HG03521 (cell line): ENCODE data around the gene HOXA10.

Experiments
- ATAC-seq: cut with Tn5 transposase; IDR thresholded peaks from one replicate; pipeline ENCODE4 v1.9.1; 2021; ENCODE audit warnings: mild to moderate bottlenecking, moderate library complexity; ENCODE audit not compliant: unreplicated experiment

The HOXA10 gene

GRCh38 chr7:27132978-27133377, 41.1 kb downstream of the HOXA10 start:
- no peak for ATAC-seq

GRCh38 chr7:27132214-27132613, 41.9 kb downstream of the HOXA10 start:
- no peak for ATAC-seq

- no peak for ATAC-seq
Measured at GRCh38 chr7:27131390-27131819, 42.7 kb downstream of the HOXA10 start.

GRCh38 chr7:27130540-27131389, 43.4 kb downstream of the HOXA10 start, which contains the start of gene HOXA4:
Gene HOXA4, minus strand, starts transcription at chr7:27130757. Its CDS starts 24 bp downstream, at chr7:27130733.
- no peak for ATAC-seq

DNA sequence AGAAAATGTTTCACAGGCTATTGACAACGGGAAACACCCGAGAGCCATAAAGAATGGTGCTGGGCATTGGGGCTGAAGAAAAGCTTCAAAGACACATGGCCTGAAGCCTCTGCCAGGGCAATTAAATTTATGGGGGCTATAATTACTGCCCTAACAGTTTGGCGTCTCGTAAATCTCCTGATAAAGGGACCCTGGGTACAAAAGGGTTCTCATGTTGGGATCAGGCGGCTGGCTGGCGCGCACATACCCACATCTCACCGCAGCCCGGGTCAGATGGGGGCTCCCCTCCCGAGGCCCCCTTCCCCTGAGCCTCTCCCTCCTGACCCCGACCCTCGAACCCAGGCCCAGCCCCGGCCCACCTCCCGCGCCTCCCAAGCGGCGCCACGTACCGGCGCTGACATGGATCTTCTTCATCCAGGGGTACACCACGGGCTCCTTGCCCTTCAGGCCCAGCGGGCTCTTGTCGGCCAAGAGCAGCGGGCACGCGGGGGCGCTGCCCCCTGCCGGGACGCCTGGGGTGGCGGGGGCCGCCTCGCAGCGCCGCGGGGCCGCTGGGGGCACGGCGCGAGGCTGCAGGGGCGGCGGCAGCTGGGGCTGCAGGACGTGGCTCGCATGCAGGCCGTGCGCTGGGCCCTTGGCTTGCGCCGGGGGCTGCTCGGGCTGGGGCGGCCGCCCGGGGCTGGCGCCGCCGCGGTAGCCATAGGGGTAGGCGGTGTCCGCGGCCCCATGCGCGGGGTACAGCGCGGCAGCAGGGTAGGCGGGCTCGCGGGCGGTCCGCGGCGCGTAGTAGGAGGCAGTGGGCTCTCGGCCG, 44.2 kb downstream of the HOXA10 start:
- ATAC-seq = no peak

DNA sequence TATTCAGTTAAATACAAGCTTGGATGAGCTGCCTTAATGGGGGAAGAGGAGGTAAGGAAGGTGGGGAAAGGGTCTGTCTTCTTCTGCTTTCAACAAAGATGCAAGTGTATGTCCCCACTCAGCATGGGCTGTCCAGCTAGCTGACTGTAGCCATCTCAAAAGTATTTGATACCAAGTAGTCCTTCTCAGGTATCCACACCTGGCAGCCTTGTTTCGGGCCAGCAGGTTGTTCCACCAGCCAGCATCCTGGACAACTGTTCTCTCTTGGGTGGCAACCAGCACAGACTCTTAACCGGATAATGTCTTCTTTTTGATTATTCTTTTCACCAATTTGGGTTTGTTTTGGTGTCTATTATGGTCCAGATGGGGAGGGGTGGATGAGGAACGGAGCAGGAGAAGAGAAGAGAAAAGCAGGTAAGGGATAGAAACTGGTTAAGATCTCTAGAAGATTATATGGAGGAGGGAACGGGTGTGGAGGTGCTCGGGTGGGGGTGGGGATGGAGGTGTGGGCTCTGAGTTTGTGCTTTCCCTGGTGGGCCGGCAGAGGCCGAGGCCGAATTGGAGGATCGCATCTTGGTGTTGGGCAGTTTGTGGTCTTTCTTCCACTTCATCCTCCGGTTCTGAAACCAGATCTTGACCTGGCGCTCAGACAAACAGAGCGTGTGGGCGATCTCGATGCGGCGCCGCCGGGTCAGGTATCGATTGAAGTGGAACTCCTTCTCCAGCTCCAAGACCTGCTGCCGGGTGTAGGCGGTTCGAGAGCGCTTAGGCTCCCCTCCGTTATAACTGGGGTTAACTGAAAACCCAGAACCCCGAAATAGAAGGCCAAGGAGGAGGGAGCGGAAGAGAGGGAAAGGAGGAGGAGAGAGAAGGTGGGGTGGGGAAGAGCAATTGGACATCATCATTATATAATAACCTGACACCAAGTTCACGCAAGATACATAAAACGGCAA, 45.1 kb downstream of the HOXA10 start:
- no peak for ATAC-seq

DNA sequence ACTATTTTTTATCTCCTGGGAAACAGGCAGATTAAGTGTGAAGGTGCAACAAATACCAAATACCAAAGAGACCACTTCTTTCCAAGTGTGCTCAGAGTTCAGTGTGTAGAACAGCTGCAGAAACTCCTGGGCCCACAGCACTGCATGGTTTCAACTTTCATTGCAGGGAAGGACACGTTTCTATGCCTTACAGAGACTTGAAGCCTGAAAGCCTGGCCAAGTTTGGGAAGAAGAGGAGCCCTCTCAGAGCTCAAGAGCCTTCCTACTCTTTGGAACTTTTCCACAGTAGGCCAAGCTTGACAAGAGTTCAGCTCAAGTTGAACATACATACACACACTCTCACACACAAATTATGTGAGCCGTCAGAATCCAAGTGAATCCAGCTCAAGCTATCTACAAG, 46.1 kb downstream of the HOXA10 start:
- ATAC-seq = no peak

- ATAC-seq = no peak
Measured at GRCh38 chr7:27126596-27127327, 47.4 kb downstream of the HOXA10 start.

GRCh38 chr7:27125986-27126394, 48.1 kb downstream of the HOXA10 start:
- no peak for ATAC-seq

DNA sequence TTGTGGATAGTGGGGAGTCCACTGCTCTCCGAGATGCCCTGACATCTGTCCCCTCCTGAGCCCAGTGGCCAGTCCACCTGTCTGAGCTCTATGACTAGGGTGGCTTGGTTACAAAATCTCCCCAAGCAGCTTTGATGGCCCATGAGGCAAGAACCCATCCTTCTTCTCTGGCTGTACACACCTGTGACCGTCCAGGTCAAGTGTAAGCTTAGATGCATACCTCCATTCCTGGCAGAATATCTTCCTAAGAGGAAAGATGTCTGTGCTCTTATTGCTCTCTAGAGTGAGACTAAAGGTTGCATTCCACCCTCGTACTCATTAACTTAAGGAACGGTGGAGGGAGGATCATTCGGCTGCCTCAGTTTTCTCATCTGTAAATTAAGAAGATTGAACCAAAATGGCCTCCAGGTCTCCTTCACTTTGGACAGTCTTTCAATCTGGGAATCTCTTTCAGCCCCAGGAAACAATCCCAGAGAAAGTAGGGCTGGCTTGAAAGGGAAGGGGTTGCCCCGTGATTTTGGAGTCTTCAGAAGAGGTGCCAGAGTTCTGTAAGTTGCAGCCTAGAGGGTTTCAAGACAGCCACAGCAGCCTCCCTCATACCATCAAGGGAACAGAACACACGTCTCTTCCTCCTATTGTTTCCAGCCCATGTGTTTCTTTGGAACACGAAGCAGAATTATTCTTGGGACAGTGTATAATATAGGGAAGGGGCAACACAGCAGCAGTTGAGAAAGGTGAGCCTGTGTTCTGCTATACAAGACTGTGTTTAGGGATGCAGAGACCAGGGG, 49.0 kb downstream of the HOXA10 start:
- no peak for ATAC-seq

DNA sequence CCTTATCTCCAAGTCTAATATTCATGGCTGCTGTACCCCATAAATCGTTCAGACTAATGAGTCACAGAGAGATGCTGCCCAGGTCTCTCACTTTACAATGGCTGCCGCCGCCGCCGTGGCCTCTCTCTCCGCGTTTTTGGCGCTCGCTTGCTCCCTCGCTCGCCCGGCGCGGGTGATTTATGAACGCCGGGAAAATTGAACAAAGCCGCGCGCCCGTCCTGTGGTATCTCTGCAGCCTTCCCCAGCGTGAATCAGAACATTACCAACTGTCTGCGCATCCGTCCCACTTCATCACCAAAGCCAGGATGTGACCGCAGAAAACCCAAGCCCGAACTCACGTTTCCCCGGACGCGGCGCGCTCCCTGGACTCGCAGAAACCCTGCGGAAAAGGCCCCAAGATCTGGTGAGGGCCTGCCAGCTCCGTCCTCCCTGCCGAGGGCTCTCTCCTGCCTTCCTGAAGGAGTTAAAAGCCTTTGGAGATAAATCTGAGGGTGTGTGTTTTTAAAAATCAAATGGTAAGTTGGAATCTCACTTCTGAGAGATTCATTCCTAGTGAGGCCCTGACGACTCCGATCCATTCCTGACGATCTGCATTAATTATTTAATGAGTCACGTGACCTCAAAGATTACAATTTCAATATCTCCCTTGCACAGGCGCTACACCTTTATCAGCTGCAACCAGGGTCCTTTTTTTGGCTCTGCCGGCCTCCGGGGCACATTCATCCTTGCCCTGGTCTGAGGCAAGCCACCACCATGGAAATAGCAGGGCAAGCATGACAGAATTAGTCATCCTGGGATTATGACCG, 49.8 kb downstream of the HOXA10 start:
- ATAC-seq = no peak

DNA sequence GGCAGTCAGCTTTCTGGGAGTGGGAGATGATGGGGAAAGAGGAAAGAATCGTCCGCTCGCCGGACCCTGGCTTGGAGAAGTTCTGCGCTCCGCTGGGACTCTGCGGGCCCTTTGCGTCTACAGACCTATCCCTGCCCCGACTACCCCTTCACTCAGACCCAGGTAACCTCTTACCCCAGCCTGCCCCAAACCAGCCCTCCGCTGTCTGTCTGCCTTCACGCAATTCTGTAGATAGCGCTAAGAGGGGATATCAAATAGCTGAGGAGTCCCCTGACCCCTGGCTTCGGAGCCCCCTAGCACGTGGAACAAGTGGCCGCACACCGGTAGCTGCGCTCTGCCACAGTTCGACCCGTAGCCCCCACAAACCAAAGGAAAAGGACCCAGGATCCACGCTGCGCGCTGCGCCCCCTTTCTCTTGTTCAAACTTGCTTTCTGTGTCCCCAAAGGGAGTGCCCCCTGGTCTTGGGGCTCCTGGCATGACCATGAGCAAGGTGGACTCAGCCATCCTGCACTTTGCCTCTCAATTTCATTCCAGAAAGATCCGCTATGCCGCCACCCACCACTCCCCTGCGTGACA, 50.6 kb downstream of the HOXA10 start:
- ATAC-seq = no peak

DNA sequence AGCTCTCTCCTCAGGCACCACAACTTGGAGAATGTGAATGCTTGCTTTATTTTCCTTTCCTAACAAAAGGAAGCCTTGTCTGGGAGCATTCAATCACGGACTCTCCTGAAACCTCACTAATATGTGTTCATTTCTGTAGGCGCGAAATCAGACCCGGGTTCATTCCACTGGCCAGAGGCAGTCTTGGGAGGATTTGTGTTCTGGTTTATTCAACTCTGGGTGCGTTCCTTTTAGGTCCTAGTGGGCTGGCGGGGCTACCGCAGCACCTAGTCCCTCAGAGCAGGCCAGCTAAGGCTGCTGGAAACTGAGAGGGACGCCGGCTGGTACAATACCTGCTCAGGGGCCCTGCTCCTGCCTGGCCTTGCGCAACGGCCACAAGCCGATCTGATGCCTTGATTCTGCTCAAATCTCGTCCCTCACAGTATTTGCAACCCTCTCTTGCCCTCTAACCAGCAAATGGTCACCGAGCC, 51.1 kb downstream of the HOXA10 start:
- ATAC-seq = no peak

GRCh38 chr7:27122077-27122910, 51.8 kb downstream of the HOXA10 start:
- no peak for ATAC-seq

DNA sequence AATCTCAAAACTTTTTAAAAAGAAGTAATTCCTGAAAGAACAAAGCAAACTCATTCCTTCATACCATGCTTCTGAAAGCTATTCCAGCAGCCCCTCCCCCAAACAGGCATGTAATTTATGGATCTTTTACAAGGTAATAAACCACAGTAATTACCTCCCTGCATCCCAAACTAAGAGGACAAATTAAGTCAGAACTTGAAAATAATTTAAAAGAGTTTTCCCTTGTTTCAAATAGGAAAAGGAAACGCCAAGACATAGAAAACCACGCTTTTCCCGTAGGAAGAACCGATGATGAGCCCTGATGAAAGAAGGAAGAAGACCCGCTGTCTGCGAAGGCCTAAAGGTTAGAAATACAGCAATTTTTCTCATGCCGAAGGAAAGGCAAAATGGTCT, 52.4 kb downstream of the HOXA10 start:
- no peak for ATAC-seq
